IPS-18c (cell line): ENCODE measurements around the gene RBCK1.

Experiments used
- H3K4me3 ChIP-seq: 2 replicates; pipeline ENCODE4 v1.7.0; 2013; ENCODE audit warnings: low read depth, mild to moderate bottlenecking, low read length, moderate library complexity; ENCODE audit not compliant: insufficient read depth
- H3K9me3 ChIP-seq: one replicate; pipeline ENCODE4 v1.6.1; 2013; ENCODE audit warnings: mild to moderate bottlenecking, low read length, moderate library complexity; ENCODE audit not compliant: control insufficient read depth, insufficient read depth

RBCK1 gene

GRCh38 chr20:407953-408842 is at the start of gene RBCK1:
RBCK1 (plus strand) TSS chr20:408299; CDS start chr20:408758, 459 bp downstream.
- Histone ChIP-seq H3K4me3 (peak within 1 kb of the TSS; percentile 95), H3K9me3 (peaks cover 4% of the 10 kb centered on the region)

GRCh38 chr20:358891-359555 is 49.1 kb upstream of the RBCK1 start:
- Histone ChIP-seq H3K4me3 (no peak overlapping the region), H3K9me3 (no peaks in the 10 kb centered on the region)

- Histone ChIP-seq H3K4me3 (no peak overlapping the region), H3K9me3 (no peaks in the 10 kb centered on the region)
These were observed 46.5 kb upstream of the RBCK1 start for GRCh38 chr20:361561-361960.

- Histone ChIP-seq H3K9me3 (no peaks in the 10 kb centered on the region), H3K4me3 (no peak overlapping the region)
These were observed 45.5 kb upstream of the RBCK1 start for GRCh38 chr20:362271-363254.

- Histone ChIP-seq H3K9me3 (no peaks in the 10 kb centered on the region), H3K4me3 (no peak overlapping the region)
These were observed 44.6 kb upstream of the RBCK1 start for GRCh38 chr20:363319-364078.

GRCh38 chr20:364905-365794 is 42.9 kb upstream of the RBCK1 start:
- no peak overlapping the region for H3K4me3 ChIP-seq
- no peaks in the 10 kb centered on the region for H3K9me3 ChIP-seq

- Histone ChIP-seq H3K4me3 (no peak overlapping the region), H3K9me3 (no peaks in the 10 kb centered on the region)
These were observed 41.9 kb upstream of the RBCK1 start for GRCh38 chr20:366041-366718.

- H3K9me3 ChIP-seq = no peaks in the 10 kb centered on the region
- no peak overlapping the region for H3K4me3 ChIP-seq
These were observed 41.2 kb upstream of the RBCK1 start for GRCh38 chr20:366719-367485.

- H3K4me3 ChIP-seq = no peak overlapping the region
- H3K9me3 ChIP-seq = no peaks in the 10 kb centered on the region
These were observed 40.6 kb upstream of the RBCK1 start for GRCh38 chr20:367486-367887.

- Histone ChIP-seq H3K9me3 (no peaks in the 10 kb centered on the region), H3K4me3 (no peak overlapping the region)
These were observed 39.2 kb upstream of the RBCK1 start for GRCh38 chr20:368915-369314.

GRCh38 chr20:370151-370600 is 37.9 kb upstream of the RBCK1 start:
- Histone ChIP-seq H3K9me3 (no peaks in the 10 kb centered on the region), H3K4me3 (no peak overlapping the region)

- Histone ChIP-seq H3K9me3 (no peaks in the 10 kb centered on the region), H3K4me3 (no peak overlapping the region)
These were observed 36.9 kb upstream of the RBCK1 start for GRCh38 chr20:370977-371754.

- Histone ChIP-seq H3K4me3 (no peak overlapping the region), H3K9me3 (no peaks in the 10 kb centered on the region)
These were observed 36.1 kb upstream of the RBCK1 start for GRCh38 chr20:371755-372542.
